LHCN-M2 (cell line): Measurements from ENCODE around the gene APBB1. TPM values are rescaled to one million over a fixed set of nuclear protein-coding genes. Genes with fewer than 3 reads are reported as not detected.

Experiments used
- DNase-seq: peaks from one replicate; pipeline ENCODE4 v3.0.0-alpha.2; 2012; ENCODE audit warnings: low read depth
- total RNA-seq: library from RNA; depleted of rRNA; stranded (reverse); fragments of >200 nt; gene quantifications from 2 replicates; pipeline ENCODE4 v1.2.3, GENCODE V29; 2014

The APBB1 gene
- total RNA-seq, 1 experiment from 2014 or later = 18.3 TPM

DNA sequence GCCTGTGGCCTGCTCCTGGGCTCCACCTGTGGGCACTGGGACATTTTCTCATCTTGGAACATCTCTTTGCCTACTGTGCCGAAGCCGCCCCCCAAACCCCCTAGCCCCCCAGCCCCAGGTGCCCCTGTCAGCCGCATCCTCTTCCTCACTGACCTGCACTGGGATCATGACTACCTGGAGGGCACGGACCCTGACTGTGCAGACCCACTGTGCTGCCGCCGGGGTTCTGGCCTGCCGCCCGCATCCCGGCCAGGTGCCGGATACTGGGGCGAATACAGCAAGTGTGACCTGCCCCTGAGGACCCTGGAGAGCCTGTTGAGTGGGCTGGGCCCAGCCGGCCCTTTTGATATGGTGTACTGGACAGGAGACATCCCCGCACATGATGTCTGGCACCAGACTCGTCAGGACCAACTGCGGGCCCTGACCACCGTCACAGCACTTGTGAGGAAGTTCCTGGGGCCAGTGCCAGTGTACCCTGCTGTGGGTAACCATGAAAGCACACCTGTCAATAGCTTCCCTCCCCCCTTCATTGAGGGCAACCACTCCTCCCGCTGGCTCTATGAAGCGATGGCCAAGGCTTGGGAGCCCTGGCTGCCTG lies 27.3 kb downstream of the APBB1 start:
- DNase-seq = no peak

- no peak for DNase-seq
These were observed 28.0 kb downstream of the APBB1 start for GRCh38 chr11:6390718-6391469.

GRCh38 chr11:6389905-6390717 lies 28.8 kb downstream of the APBB1 start, which contains the start of gene SMPD1:
SMPD1 (plus strand) TSS chr11:6390474; CDS start chr11:6390599, 125 bp downstream.
- peak; percentile 84 for DNase-seq

DNA sequence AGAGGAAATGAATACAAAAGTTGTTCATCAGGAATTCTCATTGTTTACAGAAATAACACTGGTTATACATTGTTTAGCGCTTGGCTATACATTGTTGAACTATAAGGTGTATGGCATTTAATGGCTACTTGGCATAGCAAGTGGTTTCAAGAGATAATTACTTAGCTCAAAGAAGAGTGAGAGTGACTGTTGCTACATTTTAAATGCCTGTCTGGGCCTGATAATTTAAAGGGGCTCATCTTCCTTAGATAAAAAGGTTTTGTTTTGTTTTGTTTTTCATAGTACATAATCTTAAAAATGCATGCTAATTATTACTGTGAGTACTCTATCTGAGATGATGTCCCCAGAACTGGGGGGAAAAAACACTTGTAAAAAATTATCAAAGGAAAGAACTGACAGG lies 30.1 kb downstream of the APBB1 start:
- DNase-seq = no peak

GRCh38 chr11:6387811-6388599 lies 30.9 kb downstream of the APBB1 start:
- DNase-seq = peak; percentile 26

GRCh38 chr11:6385046-6385777 lies 33.7 kb downstream of the APBB1 start:
- no peak for DNase-seq

- DNase-seq = no peak
These were observed 40.3 kb downstream of the APBB1 start for GRCh38 chr11:6378640-6378989.

- no peak for DNase-seq
These were observed 40.8 kb downstream of the APBB1 start for GRCh38 chr11:6377902-6378639.

GRCh38 chr11:6371825-6372224 lies 47.1 kb downstream of the APBB1 start:
- no peak for DNase-seq

DNA sequence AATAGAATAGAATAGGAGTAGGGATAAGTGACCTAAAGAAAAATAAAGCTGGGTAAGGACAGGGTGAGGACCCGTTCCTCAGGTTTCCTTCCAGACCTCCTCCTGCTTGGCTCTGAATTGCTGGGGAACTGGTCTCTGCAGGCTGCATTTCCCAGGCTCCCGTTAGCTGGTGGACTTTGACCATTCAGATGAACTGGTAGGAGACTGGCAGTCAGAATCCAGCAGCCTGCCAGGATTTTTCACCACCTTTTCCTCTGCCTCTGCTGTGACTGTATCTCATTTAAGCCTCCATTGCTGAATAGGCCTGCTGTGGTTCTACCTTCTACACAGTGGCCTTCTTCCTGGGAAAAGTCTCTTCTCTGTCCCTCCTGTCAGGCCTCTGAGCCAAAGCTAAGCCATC lies 53.2 kb downstream of the APBB1 start:
- DNase-seq = no peak

DNA sequence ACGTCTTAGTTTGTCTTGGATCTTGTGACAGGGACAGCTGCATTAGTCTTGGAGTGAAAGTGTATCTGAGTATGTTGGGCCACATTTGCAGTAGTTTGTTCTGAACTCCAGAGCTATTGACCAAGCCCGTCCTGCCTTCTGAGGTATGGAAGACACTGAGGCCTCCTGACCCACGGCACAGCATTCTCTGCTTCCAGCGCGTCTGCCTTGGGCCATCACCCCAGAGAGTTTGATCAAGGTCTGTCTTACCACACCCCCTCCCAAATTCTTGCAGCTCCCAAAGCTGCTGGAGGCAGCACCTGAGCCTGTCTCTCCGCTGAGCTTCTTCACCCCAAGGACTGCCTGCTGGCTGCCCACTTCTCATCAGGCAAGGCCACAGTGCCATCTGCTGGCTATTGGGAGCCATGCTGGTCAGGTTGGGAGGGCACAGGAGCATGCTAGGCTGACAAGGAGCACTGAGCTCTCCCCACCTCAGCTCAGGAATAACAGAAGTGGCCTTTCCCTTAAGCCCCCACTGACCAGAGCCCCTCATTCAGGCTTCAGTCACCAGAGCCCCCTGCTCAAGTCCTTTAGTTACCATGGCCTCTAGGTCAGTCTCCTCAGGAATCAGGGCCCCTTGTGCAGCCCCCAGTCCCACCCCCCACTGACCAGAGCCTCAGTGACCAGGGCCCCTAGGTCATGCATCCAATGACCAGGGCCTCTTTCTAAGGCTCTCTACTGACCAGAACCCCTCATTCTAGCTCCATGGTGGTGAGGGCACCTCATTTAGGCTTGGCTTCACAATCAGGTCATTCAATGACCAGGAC lies 55.8 kb downstream of the APBB1 start:
- peak; percentile 66 for DNase-seq

GRCh38 chr11:6362185-6362872 lies 56.6 kb downstream of the APBB1 start:
- DNase-seq = no peak

DNA sequence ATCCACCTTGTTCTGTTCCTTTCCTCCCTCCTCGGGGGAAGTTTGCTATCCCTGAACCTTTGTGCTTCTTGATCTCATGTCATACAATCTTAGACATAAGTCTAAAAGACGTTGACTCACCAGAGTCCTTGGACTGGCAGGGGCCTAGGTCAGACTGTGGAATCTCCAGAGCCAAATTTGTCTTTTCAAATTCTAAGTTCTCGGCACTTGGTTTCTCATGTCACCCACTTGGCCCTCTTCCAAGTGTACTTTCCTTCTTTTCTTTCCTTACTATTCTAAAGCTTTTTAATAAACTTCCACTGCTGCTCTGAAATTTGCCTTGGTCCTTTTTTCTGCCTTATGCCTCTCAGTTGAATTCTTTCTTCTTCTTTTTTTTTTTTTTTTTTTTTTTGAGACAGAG lies 58.7 kb downstream of the APBB1 start:
- no peak for DNase-seq

GRCh38 chr11:6357222-6357621 lies 61.7 kb downstream of the APBB1 start:
- peak; percentile 54 for DNase-seq

GRCh38 chr11:6356503-6357055 lies 62.3 kb downstream of the APBB1 start:
- no peak for DNase-seq

DNA sequence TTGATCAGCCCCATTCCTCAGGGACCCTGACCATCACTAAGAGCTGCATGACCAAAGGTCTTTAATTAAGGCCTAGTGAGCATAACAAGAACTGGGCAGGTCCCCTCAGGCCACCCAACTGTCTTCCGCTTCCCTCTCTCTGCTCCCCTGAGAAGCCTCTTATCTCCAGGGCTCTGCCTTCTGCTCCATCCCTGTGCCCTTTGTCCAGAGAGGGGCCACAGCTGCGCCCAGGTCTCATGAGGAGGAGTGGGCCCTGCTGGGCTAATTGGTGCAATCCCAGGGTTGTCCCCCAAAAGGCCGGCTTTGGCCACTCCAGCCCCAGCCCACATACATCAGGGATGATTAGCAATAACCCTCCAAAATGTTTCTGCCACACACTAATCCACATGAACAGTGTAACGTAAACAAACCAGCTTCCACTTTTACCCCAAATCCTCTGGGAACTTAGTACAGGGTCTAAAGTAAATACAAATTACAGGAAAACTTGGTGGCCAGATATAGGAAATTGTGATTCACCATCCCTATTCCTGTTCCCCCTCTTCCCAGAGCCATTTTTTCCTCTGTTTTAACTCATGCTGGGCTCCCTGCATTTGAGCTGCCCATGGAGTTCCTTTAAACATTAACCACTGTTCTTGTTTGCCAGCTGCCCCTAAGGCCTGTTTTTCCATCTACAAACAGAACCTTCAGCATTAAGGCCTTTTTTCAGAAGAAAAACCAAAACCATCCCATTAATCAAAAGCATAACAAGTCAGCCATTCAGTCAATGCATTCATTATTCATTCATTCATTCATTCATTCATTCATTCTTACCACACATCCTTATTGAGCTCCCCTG lies 64.0 kb downstream of the APBB1 start:
- no peak for DNase-seq

DNA sequence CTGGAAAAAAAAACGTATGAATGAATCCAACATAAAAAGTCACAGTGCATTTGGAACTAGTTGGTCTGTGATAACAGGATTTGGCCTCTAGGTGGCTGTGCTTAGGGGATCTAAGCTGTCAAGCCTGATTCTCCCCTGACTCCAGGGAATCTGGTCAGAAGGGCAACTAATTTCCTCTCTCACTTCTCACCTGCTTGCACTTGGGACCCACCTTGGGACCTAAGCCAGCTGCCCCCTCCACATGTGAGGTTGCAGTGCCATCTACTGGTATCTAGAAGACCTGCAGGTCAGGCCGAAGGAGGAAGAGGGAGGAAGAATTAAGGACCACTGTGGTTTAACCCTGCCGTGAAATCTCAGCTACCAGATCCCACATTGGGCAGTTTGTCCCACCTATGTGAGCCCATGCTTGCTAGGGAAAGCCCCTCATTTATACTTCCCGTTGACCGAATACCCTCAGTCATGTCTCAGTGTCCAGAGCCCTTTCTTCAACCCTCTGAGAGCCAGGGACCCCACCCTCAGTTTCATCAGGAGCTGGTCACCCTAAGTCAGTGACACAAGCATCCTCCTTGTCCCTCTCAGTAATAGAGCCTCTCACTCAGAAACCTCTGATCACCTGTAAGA lies 65.4 kb downstream of the APBB1 start:
- DNase-seq = peak; percentile 54
